Epithelial cell of prostate (primary cell): ENCODE measurements around the gene SCYGR8.

ENCODE experiments used
- DNase-seq: peaks from one replicate; pipeline ENCODE4 v3.0.0-alpha.2; 2011; ENCODE audit warnings: low read depth, low spot score
- H3K27ac ChIP-seq: fragments of 450-650 bp; 2 replicates; pipeline ENCODE4 v1.5.1; 2017; ENCODE audit warnings: mild to moderate bottlenecking

Gene SCYGR8

GRCh38 chr2:227759411-227760118, 13.9 kb downstream of the SCYGR8 start:
- no peak overlapping the region for H3K27ac ChIP-seq
- peak; percentile 44 for DNase-seq

GRCh38 chr2:227761740-227762476, 16.2 kb downstream of the SCYGR8 start:
- H3K27ac ChIP-seq: no peak overlapping the region
- DNase-seq: no peak

GRCh38 chr2:227765788-227766372, 20.2 kb downstream of the SCYGR8 start:
- no peak overlapping the region for H3K27ac ChIP-seq
- DNase-seq: no peak

GRCh38 chr2:227766373-227766883, 20.7 kb downstream of the SCYGR8 start:
- no peak overlapping the region for H3K27ac ChIP-seq
- DNase-seq: no peak

GRCh38 chr2:227767830-227768229, 22.1 kb downstream of the SCYGR8 start:
- no peak for DNase-seq
- no peak overlapping the region for H3K27ac ChIP-seq

- no peak for DNase-seq
- no peak overlapping the region for H3K27ac ChIP-seq
These were observed 26.5 kb downstream of the SCYGR8 start for GRCh38 chr2:227772197-227772661.

- DNase-seq: no peak
- no peak overlapping the region for H3K27ac ChIP-seq
These were observed 27.2 kb downstream of the SCYGR8 start for GRCh38 chr2:227772932-227773331.

- no peak for DNase-seq
- no peak overlapping the region for H3K27ac ChIP-seq
These were observed 28.4 kb downstream of the SCYGR8 start for GRCh38 chr2:227774011-227774624.

GRCh38 chr2:227774895-227775842, 29.5 kb downstream of the SCYGR8 start:
- no peak for DNase-seq
- H3K27ac ChIP-seq: no peak overlapping the region

GRCh38 chr2:227780981-227781615, 35.4 kb downstream of the SCYGR8 start:
- peak; percentile 40 for DNase-seq
- no peak overlapping the region for H3K27ac ChIP-seq

GRCh38 chr2:227781841-227782240, 36.1 kb downstream of the SCYGR8 start:
- no peak for DNase-seq
- no peak overlapping the region for H3K27ac ChIP-seq

GRCh38 chr2:227782804-227783203, 37.1 kb downstream of the SCYGR8 start:
- H3K27ac ChIP-seq: no peak overlapping the region
- no peak for DNase-seq

- H3K27ac ChIP-seq: no peak overlapping the region
- no peak for DNase-seq
These were observed 37.9 kb downstream of the SCYGR8 start for GRCh38 chr2:227783404-227784138.

GRCh38 chr2:227785293-227785692, 39.6 kb downstream of the SCYGR8 start:
- no peak for DNase-seq
- no peak overlapping the region for H3K27ac ChIP-seq

- peak; percentile 73 for DNase-seq
- H3K27ac ChIP-seq: peak overlapping the region; percentile 62
These were observed 42.9 kb downstream of the SCYGR8 start for GRCh38 chr2:227788561-227789018.

- no peak overlapping the region for H3K27ac ChIP-seq
- no peak for DNase-seq
These were observed 44.1 kb downstream of the SCYGR8 start for GRCh38 chr2:227789803-227790202.

GRCh38 chr2:227793148-227793712, 47.5 kb downstream of the SCYGR8 start:
- no peak for DNase-seq
- no peak overlapping the region for H3K27ac ChIP-seq
